ENCODE results near the gene MTURN.
A peak's percentile ranks its signal among the peaks of the same experiment; 100 is the strongest.

The MTURN gene

GRCh38 chr7:30148426-30148825, 13.6 kb downstream of the MTURN start:
- no peak overlapping the region for H3K4me3 ChIP-seq (replicated peaks; ENCODE audit: low read depth, low read length)
- H3K27me3 ChIP-seq (replicated peaks; ENCODE audit: control insufficient read depth, insufficient read depth, low read length) = peaks cover 1% of the 10 kb centered on the region; the same call in 1 of the 2 replicates
- TF ChIP-seq CTCF (IDR thresholded peaks at IDR 0.05; ENCODE audit: insufficient read depth, low read length, poor library complexity, severe bottlenecking) = no peak
- H3K36me3 ChIP-seq (ENCODE audit: control insufficient read depth, insufficient read depth, low read length) = no peaks in the 10 kb centered on the region
- no peak for DNase-seq (ENCODE audit: extremely low read depth, insufficient read length)

GRCh38 chr7:30148951-30149459, 14.2 kb downstream of the MTURN start:
- peak; percentile 22 for DNase-seq (ENCODE audit: extremely low read depth, insufficient read length)
- H3K4me3 ChIP-seq (replicated peaks; ENCODE audit: low read depth, low read length) = no peak overlapping the region
- no peak for TF ChIP-seq CTCF (IDR thresholded peaks at IDR 0.05; ENCODE audit: insufficient read depth, low read length, poor library complexity, severe bottlenecking)
- no peaks in the 10 kb centered on the region for H3K36me3 ChIP-seq (ENCODE audit: control insufficient read depth, insufficient read depth, low read length)
- H3K27me3 ChIP-seq (replicated peaks; ENCODE audit: control insufficient read depth, insufficient read depth, low read length) = peaks cover 1% of the 10 kb centered on the region; the same call in 1 of the 2 replicates

DNA sequence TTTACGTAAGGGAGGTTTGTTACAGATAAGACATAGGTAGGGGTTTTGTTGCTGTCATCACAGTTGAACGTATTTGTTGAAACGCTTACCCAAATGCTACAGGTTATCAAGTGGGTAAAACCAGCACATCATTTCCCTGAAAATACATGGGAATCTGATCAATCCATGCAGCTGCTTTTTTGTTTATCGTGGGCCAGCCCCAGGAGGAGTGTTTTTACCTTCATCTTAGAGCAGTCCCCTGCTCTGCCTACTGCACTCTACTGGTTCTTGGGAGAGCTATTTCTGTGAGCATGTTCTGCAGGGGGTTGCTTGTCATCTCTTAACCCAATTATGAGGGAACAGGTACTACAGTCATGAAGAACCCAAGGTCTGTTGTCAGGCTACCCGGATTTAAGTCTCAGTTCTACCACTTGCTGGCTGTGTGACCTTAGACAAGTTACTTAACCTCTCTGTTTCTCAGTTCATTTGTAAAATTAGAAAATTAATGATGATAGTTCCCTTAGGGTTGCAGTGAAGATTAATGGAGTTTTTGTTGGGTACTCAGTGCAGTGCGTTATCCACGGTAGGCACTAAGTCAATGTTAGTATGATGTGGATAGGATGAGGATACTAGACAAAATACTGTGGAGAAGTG, 15.0 kb downstream of the MTURN start:
- TF ChIP-seq CTCF (IDR thresholded peaks at IDR 0.05; ENCODE audit: insufficient read depth, low read length, poor library complexity, severe bottlenecking) = no peak
- DNase-seq (ENCODE audit: extremely low read depth, insufficient read length) = no peak
- Histone ChIP-seq H3K27me3 (replicated peaks; ENCODE audit: control insufficient read depth, insufficient read depth, low read length) (no peaks in the 10 kb centered on the region; the same call in 1 of the 2 replicates), H3K36me3 (ENCODE audit: control insufficient read depth, insufficient read depth, low read length) (no peaks in the 10 kb centered on the region), H3K4me3 (replicated peaks; ENCODE audit: low read depth, low read length) (no peak overlapping the region)

DNA sequence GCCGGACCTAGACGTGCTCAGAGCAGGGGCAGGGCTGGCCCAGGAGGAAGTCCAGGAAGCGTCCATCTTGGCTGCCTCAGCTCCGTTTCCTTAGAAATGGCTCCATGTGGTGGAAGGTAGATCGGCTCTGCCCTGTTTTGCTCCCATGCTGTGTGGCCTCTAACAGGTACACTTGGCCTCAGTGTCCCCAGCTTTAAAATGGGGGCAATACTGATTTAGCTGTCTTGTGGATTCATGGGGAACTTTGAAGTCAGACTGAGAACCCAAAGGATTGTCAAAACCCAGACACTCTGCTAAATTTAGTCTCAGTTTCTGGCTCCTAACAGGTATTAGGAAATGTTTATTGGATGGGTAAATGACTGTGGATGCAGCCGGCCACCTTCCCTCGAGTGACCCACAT, 15.9 kb downstream of the MTURN start:
- no peak for TF ChIP-seq CTCF (IDR thresholded peaks at IDR 0.05; ENCODE audit: insufficient read depth, low read length, poor library complexity, severe bottlenecking)
- Histone ChIP-seq H3K4me3 (replicated peaks; ENCODE audit: low read depth, low read length) (no peak overlapping the region), H3K36me3 (ENCODE audit: control insufficient read depth, insufficient read depth, low read length) (no peaks in the 10 kb centered on the region), H3K27me3 (replicated peaks; ENCODE audit: control insufficient read depth, insufficient read depth, low read length) (no peaks in the 10 kb centered on the region; the same call in 1 of the 2 replicates)
- no peak for DNase-seq (ENCODE audit: extremely low read depth, insufficient read length)

DNA sequence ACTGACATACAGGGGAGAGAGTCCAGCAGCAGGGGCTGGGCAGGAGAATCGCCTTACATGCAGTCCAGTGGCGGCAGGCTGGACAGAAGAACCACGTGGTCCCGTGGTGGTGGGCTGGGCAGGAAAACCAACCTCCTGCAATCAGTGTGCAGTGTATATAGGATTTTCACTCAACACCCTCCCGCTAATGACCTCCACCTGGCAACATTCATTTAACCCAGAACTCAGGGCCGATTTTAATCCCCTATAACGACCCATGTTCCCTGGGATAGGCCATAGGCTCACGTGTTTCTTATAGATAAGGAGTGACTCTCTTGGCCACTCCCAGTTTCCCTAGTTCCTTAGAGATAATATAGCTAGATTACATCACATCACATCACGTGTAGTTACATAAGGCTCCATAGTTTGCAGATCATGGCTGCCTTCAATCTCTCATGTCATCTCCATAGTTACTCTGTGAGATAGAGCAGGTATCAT, 19.4 kb downstream of the MTURN start:
- no peak for DNase-seq (ENCODE audit: extremely low read depth, insufficient read length)
- Histone ChIP-seq H3K27me3 (replicated peaks; ENCODE audit: control insufficient read depth, insufficient read depth, low read length) (no peaks in the 10 kb centered on the region; the same call in 1 of the 2 replicates), H3K4me3 (replicated peaks; ENCODE audit: low read depth, low read length) (no peak overlapping the region), H3K36me3 (ENCODE audit: control insufficient read depth, insufficient read depth, low read length) (no peaks in the 10 kb centered on the region)
- TF ChIP-seq CTCF (IDR thresholded peaks at IDR 0.05; ENCODE audit: insufficient read depth, low read length, poor library complexity, severe bottlenecking) = no peak

Measured in GM06990 (cell line).